HCT116 (cell line): Measurements from ENCODE around the gene APOD. TPM values are rescaled to one million over a fixed set of nuclear protein-coding genes. Genes with fewer than 3 reads are reported as not detected.

ENCODE experiments used
- ATAC-seq: fragments of 200-7000 bp; cut with Tn5 transposase; 2 replicates; pipeline ENCODE4 v1.9.1; 2020; ENCODE audit warnings: mild to moderate bottlenecking, moderate library complexity
- BruUV-seq: library from RNA; stranded (reverse); fragments of 400-500 nt; replicated peaks from 2 replicates; lab custom pipeline; 2021; lab: Mats Ljungman, UMichigan
- CTCF ChIA-PET: fragments of 300-600 bp; sonication (Branson Sonifier 250); formaldehyde crosslinking; loops from one replicate; lab custom pipeline; 2021; ENCODE audit warnings: antibody characterized with exemption; lab: Charles Lee
- POLR2A ChIA-PET: fragments of 300-600, 350-600 bp; sonication (Branson Sonifier 250); formaldehyde crosslinking; loops from one replicate; lab custom pipeline; 2021; ENCODE audit warnings: antibody characterized with exemption; lab: Charles Lee
- RAD21 ChIA-PET, 2 experiments: fragments of 300-600 bp; sonication (Branson Sonifier 250); formaldehyde crosslinking; loops; one replicate each; lab custom pipeline; 2023; ENCODE audit warnings: low total read pairs in 2 of 2; ENCODE audit not compliant: uncharacterized antibody in 2 of 2, unreplicated experiment in 2 of 2, low non-redundant PET in 1 of 2; lab: Charles Lee
- DNase-seq: peaks from one replicate; pipeline ENCODE4 v3.0.0-alpha.2; 2010; ENCODE audit warnings: low read depth, low spot score
- H2AFZ ChIP-seq: fragments of 200-600 bp; shearing (Covaris generic), sonication (generic); 2 replicates; pipeline ENCODE4 v1.6.1; 2017; ENCODE audit warnings: low read depth, mixed run types, mixed read lengths, antibody characterized with exemption, low read length; ENCODE audit not compliant: poor library complexity, severe bottlenecking
- H3K27ac ChIP-seq: 2 replicates; pipeline ENCODE4 v1.5.1; 2012; ENCODE audit warnings: low read depth, low read length
- H3K27me3 ChIP-seq: fragments of 200-600 bp; sonication (generic); 2 replicates; pipeline ENCODE4 v1.6.1; 2016; ENCODE audit warnings: mixed run types, low read length, mixed read lengths; ENCODE audit not compliant: insufficient read depth
- H3K36me3 ChIP-seq, 2 experiments: fragments of 200-500 bp in 1 of 2; fragments of 200-600 bp in 1 of 2; sonication (Bioruptor generic) in 1 of 2; sonication (generic) in 1 of 2; 2 replicates each; pipeline versions ENCODE4 v1.5.1 to v1.6.1; 2014 to 2016; ENCODE audit warnings: low read length in 2 of 2, inconsistent platforms in 1 of 2, mixed read lengths in 1 of 2, mixed run types in 1 of 2; ENCODE audit not compliant: insufficient read depth in 2 of 2, control insufficient read depth in 1 of 2
- H3K4me1 ChIP-seq, 2 experiments: fragments of 200-600 bp in 1 of 2; sonication (generic) in 1 of 2; 2 replicates each; pipeline versions ENCODE4 v1.5.1 to v1.6.1; 2012 to 2017; ENCODE audit warnings: low read length in 2 of 2, inconsistent platforms in 1 of 2, mild to moderate bottlenecking in 1 of 2, mixed read lengths in 1 of 2, mixed run types in 1 of 2, moderate library complexity in 1 of 2; ENCODE audit not compliant: insufficient read depth in 2 of 2, control insufficient read depth in 1 of 2
- H3K4me2 ChIP-seq: fragments of 200-600 bp; sonication (generic); 2 replicates; pipeline ENCODE4 v1.6.1; 2017; ENCODE audit warnings: mixed run types, low read length, mixed read lengths
- H3K4me3 ChIP-seq, 2 experiments: fragments of 200-600 bp in 1 of 2; sonication (generic) in 1 of 2; replicated peaks in 1 of 2; 2 replicates each; pipeline ENCODE4 v1.5.1; 2011 to 2016; ENCODE audit warnings: low read length in 2 of 2, control low read depth in 1 of 2, low read depth in 1 of 2, mild to moderate bottlenecking in 1 of 2, mixed read lengths in 1 of 2, mixed run types in 1 of 2
- H3K79me2 ChIP-seq: fragments of 200-600 bp; sonication (generic); 2 replicates; pipeline ENCODE4 v1.6.1; 2017; ENCODE audit warnings: mild to moderate bottlenecking, mixed run types, low read length, moderate library complexity, mixed read lengths; ENCODE audit not compliant: insufficient read depth
- H3K9ac ChIP-seq: fragments of 200-600 bp; sonication (generic); 2 replicates; pipeline ENCODE4 v1.6.1; 2016; ENCODE audit warnings: low read length, mixed read lengths
- H3K9me2 ChIP-seq: fragments of 200-600 bp; sonication (generic), shearing (Covaris generic); 2 replicates; pipeline ENCODE4 v1.6.1; 2017; ENCODE audit warnings: mixed run types, mild to moderate bottlenecking, moderate library complexity; ENCODE audit not compliant: insufficient read depth
- H3K9me3 ChIP-seq, 2 experiments: fragments of 200-500 bp in 1 of 2; fragments of 200-600 bp in 1 of 2; sonication (Bioruptor generic) in 1 of 2; sonication (generic) in 1 of 2; 2 replicates each; pipeline ENCODE4 v1.6.1; 2014 to 2017; ENCODE audit warnings: low read length in 2 of 2, mixed read lengths in 2 of 2, inconsistent platforms in 1 of 2, low read depth in 1 of 2, mild to moderate bottlenecking in 1 of 2, mixed run types in 1 of 2, moderate library complexity in 1 of 2; ENCODE audit not compliant: control insufficient read depth in 1 of 2, insufficient read depth in 1 of 2
- H4K20me1 ChIP-seq: fragments of 200-600 bp; sonication (generic), shearing (Covaris generic); 2 replicates; pipeline ENCODE4 v1.6.1; 2017; ENCODE audit warnings: mixed run types, mild to moderate bottlenecking, moderate library complexity; ENCODE audit not compliant: insufficient read depth
- CBX3 ChIP-seq: IDR thresholded peaks from 2 replicates; pipeline ENCODE4 v1.6.1; 2012; ENCODE audit warnings: low read depth
- CEBPB ChIP-seq: IDR thresholded peaks from 2 replicates; pipeline ENCODE4 v1.6.1; 2012; ENCODE audit warnings: low read depth
- EGR1 ChIP-seq: IDR thresholded peaks from 2 replicates; pipeline ENCODE4 v1.6.1; 2012; ENCODE audit warnings: low read depth
- EZH2 ChIP-seq: fragments of 200-600 bp; sonication (generic); IDR thresholded peaks from 2 replicates; pipeline ENCODE4 v1.6.1; 2017; ENCODE audit warnings: antibody characterized with exemption, mixed run types
- EZH2phosphoT487 ChIP-seq: fragments of 200-600 bp; IDR thresholded peaks from 2 replicates; pipeline ENCODE4 v1.6.1; 2018; ENCODE audit warnings: antibody characterized with exemption, borderline replicate concordance
- FOSL1 ChIP-seq: IDR thresholded peaks from 2 replicates; pipeline ENCODE4 v1.6.1; 2012; ENCODE audit warnings: low read depth
- POLR2AphosphoS5 ChIP-seq: IDR thresholded peaks from 2 replicates; pipeline ENCODE4 v1.6.1; 2011; ENCODE audit warnings: mild to moderate bottlenecking, low read depth, low read length, moderate library complexity
- SIN3A ChIP-seq: IDR thresholded peaks from 2 replicates; pipeline ENCODE4 v1.6.1; 2012; ENCODE audit warnings: low read depth
- SP1 ChIP-seq: IDR thresholded peaks from 2 replicates; pipeline ENCODE4 v1.6.1; 2012; ENCODE audit warnings: low read depth
- SRF ChIP-seq: IDR thresholded peaks from 2 replicates; pipeline ENCODE4 v1.6.1; 2012; ENCODE audit warnings: low read depth
- YY1 ChIP-seq: IDR thresholded peaks from 2 replicates; pipeline ENCODE4 v1.6.1; 2011; ENCODE audit warnings: low read length, low read depth, moderate library complexity, mild to moderate bottlenecking; ENCODE audit not compliant: insufficient replicate concordance; ENCODE audit errors: extremely low read depth
- ZFX ChIP-seq: fragments of 450-650 bp; IDR thresholded peaks from 2 replicates; pipeline ENCODE4 v1.6.1; 2017
- ZNF274 ChIP-seq: fragments of 200-500 bp; sonication (Bioruptor generic); IDR thresholded peaks from 2 replicates; pipeline ENCODE4 v1.6.1; 2014; ENCODE audit warnings: mild to moderate bottlenecking, low read depth, low read length, inconsistent platforms
- intact Hi-C: fragments of 100-400 bp; cut with micrococcal nuclease; formaldehyde crosslinking; loops from 2 replicates; pipeline ENCODE4 v1.10.0; 2022
- total RNA-seq: library from RNA; stranded (reverse); gene quantifications from one replicate; pipeline ENCODE4 v1.2.1, GENCODE V29; 2021; ENCODE audit not compliant: unreplicated experiment
- TF ChIP-seq, protein P1 (sequence below): IDR thresholded peaks from 2 replicates; pipeline ENCODE4 v1.6.1; 2011; ENCODE audit warnings: mild to moderate bottlenecking, low read length, moderate library complexity; ENCODE audit not compliant: insufficient replicate concordance; ENCODE audit errors: extremely low read depth
- TF ChIP-seq, protein P2 (sequence below): IDR thresholded peaks from 2 replicates; pipeline ENCODE4 v1.6.1; 2012
- TF ChIP-seq, protein P3 (sequence below): IDR thresholded peaks from 2 replicates; pipeline ENCODE4 v1.6.1; 2012; ENCODE audit warnings: low read depth

The APOD gene
- total RNA-seq, 1 experiment from 2014 or later = 0.76 TPM

DNA sequence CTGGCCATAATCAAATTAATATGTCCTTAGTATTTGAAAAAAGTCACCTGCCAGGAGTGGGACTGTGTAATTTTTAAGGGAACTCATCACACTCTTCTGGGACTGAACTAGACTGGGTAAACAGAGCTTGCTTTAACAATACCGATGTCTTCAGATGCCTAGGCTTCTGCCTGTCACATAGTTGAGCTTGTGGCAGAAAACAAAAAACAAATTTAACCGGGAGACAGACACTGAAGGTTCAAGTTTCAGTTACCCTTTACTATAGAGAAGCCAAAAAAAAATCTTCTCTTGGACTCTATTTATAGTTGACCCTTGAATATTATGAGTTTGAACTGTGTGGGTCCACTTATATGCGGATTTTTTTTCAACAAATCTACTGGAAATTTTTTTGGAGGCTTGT is 51.4 kb downstream of the APOD start:
- ChIA-PET CTCF (no interaction called here), RAD21 (no interaction called here), POLR2A (no interaction called here)
- no peak for TF ChIP-seq YY1
- TF ChIP-seq SIN3A = no peak
- TF ChIP-seq, protein P1, sequence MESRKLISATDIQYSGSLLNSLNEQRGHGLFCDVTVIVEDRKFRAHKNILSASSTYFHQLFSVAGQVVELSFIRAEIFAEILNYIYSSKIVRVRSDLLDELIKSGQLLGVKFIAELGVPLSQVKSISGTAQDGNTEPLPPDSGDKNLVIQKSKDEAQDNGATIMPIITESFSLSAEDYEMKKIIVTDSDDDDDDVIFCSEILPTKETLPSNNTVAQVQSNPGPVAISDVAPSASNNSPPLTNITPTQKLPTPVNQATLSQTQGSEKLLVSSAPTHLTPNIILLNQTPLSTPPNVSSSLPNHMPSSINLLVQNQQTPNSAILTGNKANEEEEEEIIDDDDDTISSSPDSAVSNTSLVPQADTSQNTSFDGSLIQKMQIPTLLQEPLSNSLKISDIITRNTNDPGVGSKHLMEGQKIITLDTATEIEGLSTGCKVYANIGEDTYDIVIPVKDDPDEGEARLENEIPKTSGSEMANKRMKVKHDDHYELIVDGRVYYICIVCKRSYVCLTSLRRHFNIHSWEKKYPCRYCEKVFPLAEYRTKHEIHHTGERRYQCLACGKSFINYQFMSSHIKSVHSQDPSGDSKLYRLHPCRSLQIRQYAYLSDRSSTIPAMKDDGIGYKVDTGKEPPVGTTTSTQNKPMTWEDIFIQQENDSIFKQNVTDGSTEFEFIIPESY = no peak
- TF ChIP-seq, protein P2, sequence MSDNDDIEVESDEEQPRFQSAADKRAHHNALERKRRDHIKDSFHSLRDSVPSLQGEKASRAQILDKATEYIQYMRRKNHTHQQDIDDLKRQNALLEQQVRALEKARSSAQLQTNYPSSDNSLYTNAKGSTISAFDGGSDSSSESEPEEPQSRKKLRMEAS = no peak
- TF ChIP-seq ZFX = no peak
- no peak for TF ChIP-seq ZNF274
- TF ChIP-seq POLR2AphosphoS5 = no peak
- no peak for TF ChIP-seq SP1
- no peak for TF ChIP-seq EZH2phosphoT487
- TF ChIP-seq CEBPB = no peak
- no peak for TF ChIP-seq SRF
- no peak for TF ChIP-seq EZH2
- no peak for TF ChIP-seq FOSL1
- no peak for TF ChIP-seq EGR1
- TF ChIP-seq CBX3 = no peak
- TF ChIP-seq, protein P3, sequence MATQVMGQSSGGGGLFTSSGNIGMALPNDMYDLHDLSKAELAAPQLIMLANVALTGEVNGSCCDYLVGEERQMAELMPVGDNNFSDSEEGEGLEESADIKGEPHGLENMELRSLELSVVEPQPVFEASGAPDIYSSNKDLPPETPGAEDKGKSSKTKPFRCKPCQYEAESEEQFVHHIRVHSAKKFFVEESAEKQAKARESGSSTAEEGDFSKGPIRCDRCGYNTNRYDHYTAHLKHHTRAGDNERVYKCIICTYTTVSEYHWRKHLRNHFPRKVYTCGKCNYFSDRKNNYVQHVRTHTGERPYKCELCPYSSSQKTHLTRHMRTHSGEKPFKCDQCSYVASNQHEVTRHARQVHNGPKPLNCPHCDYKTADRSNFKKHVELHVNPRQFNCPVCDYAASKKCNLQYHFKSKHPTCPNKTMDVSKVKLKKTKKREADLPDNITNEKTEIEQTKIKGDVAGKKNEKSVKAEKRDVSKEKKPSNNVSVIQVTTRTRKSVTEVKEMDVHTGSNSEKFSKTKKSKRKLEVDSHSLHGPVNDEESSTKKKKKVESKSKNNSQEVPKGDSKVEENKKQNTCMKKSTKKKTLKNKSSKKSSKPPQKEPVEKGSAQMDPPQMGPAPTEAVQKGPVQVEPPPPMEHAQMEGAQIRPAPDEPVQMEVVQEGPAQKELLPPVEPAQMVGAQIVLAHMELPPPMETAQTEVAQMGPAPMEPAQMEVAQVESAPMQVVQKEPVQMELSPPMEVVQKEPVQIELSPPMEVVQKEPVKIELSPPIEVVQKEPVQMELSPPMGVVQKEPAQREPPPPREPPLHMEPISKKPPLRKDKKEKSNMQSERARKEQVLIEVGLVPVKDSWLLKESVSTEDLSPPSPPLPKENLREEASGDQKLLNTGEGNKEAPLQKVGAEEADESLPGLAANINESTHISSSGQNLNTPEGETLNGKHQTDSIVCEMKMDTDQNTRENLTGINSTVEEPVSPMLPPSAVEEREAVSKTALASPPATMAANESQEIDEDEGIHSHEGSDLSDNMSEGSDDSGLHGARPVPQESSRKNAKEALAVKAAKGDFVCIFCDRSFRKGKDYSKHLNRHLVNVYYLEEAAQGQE = no peak
- BruUV-seq = no TSS peak
- no peaks in the 10 kb centered on the region for H4K20me1 ChIP-seq
- no peaks in the 10 kb centered on the region for H3K9me2 ChIP-seq
- no peaks in the 10 kb centered on the region for H3K9me3 ChIP-seq
- intact Hi-C loops = no loop called here
- H3K27ac ChIP-seq = no peak overlapping the region
- DNase-seq (no peak), ATAC-seq (no peak)
- H3K27me3 ChIP-seq = no peaks in the 10 kb centered on the region
- H3K4me3 ChIP-seq = no peak overlapping the region
- H3K4me1 ChIP-seq = no peaks in the 10 kb centered on the region
- peaks cover 53% of the 10 kb centered on the region for H3K79me2 ChIP-seq
- no peaks in the 10 kb centered on the region for H3K36me3 ChIP-seq
- no peak overlapping the region for H3K9ac ChIP-seq
- H2AFZ ChIP-seq = no peak overlapping the region
- H3K4me2 ChIP-seq = no peak overlapping the region
